Hair follicular keratinocyte (primary cell): Measurements from ENCODE around the gene LIPH. TPM values are rescaled to one million over a fixed set of nuclear protein-coding genes. Genes with fewer than 3 reads are reported as not detected.

ENCODE experiments used
- total RNA-seq: library from RNA; depleted of rRNA; stranded (reverse); fragments of >200 nt; gene quantifications from 2 replicates; pipeline ENCODE4 v1.2.3, GENCODE V29; 2015

The LIPH gene
- under 0.01 and 0.11 TPM in 2 replicates for total RNA-seq

DNA sequence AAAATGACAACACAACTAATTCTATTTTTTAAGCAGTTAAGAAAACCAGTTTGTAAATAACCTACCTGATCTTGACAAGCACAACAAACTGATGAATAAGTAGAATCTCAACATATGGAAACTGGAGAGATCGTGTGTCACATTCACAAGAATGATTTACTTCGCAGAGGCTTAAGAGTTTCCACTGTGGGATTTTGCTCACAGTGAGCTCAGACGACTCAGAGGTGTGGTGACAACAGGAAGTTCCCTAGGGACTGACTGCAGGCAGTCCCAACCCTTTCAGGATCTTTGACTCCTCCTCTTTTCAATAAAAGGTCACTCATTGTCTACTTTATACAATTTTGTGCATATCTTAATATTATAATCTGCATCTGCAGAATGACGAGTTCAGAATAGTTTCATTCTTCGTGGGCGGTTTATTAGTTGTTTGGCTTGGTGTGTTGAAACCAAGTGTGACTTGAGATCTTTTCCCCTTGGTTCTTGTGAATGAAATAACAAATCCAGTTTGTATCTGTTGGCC lies at the start of gene LIPH:
Gene LIPH, minus strand, starts transcription at position 231 of the 520 bp plus-strand sequence. Its CDS starts 117 bp downstream, at position 114.

DNA sequence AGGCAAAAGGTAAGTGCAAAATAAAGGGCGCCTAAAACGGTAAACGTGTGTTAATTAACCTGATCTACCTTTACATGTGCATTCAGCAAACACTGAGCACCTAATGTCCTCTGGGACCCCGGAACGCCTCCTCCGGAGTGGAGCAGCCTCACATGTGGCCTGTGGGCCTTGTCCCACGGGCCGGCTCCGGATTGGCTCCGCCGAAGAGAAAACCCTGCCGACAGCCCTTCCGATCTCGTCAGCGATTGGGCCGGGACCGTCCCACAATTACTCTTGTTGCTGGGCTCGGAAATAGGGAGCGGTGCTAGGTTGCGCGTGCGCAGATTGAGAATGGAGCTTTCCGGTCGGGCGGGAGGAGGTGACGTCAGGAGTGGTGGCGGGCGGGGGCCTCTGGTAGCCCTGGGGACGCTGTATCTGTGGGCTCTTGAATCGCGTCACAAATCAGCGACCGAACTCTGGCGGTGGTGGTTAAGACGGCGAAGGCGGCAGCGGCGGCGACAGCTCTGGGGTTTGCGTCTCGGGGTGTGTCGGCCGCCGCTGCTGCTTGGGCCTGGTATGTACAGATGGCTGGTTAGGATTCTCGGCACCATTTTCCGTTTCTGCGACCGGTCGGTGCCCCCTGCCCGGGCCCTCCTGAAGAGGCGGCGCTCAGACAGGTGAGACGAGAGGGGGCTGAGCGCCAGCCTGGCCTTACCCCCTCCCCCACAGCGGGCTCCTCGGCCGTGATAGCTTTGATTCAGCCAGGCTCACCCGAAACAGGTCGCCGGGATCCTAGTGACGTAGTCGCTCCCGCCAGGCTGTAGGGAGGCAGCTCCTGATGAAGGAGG lies 33.7 kb upstream of the LIPH start, which contains the start of gene SENP2:
Gene SENP2, plus strand, starts transcription at position 437 of the 827 bp plus-strand sequence. Its CDS starts 119 bp downstream, at position 556.

GRCh38 chr3:185498503-185499396 lies 53.6 kb downstream of the LIPH start, which contains the start of gene TMEM41A:
Gene TMEM41A, minus strand, starts transcription at chr3:185499035. Its CDS starts 74 bp downstream, at chr3:185498961.

Other genes starting within 250 kb of the LIPH start
- gene MAP3K13, start 189.5 kb downstream of the LIPH start, total RNA-seq: 17.6 and 20.6 TPM in 2 replicates
- 11.9 and 13.7 TPM in 2 replicates for gene TMEM41A, start 53.6 kb downstream of the LIPH start, total RNA-seq
- gene SENP2, start 33.7 kb upstream of the LIPH start, total RNA-seq: 19.2 and 20.0 TPM in 2 replicates